H1 (cell line): ENCODE measurements around the gene NIPAL4. TPM values are rescaled to one million over a fixed set of nuclear protein-coding genes. Genes with fewer than 3 reads are reported as not detected.

ENCODE experiments used
- CTCF ChIA-PET: fragments of 300-600 bp; sonication (Branson Sonifier 250); formaldehyde crosslinking; loops from one replicate; lab custom pipeline; 2021; ENCODE audit not compliant: partially characterized antibody; lab: Charles Lee
- POLR2A ChIA-PET: fragments of 300-600 bp; sonication (Branson Sonifier 250); formaldehyde crosslinking; loops from one replicate; lab custom pipeline; 2021; ENCODE audit warnings: inconsistent platforms; ENCODE audit not compliant: partially characterized antibody; lab: Charles Lee
- DNase-seq, 2 experiments: peaks; one replicate each; pipeline versions ENCODE4 v3.0.0 to v3.0.0-alpha.2; 2010 to 2022; ENCODE audit warnings: low spot score in 2 of 2, low read depth in 1 of 2, mixed read lengths in 1 of 2
- FAIRE-seq: peaks from 2 replicates; lab custom pipeline; 2011; peaks lifted over from hg19 to GRCh38; lab: Jason Lieb, UNC
- H2AFZ ChIP-seq: 2 replicates; pipeline ENCODE4 v1.8.1; 2012; ENCODE audit warnings: low read length, inconsistent platforms
- H2AK5ac ChIP-seq: 2 replicates; pipeline ENCODE4 v1.6.1; 2013; ENCODE audit warnings: low read depth, low read length
- H2BK120ac ChIP-seq: replicated peaks from 2 replicates; pipeline ENCODE3; 2013; ENCODE audit warnings: low read depth, low read length, inconsistent platforms
- H2BK12ac ChIP-seq: 2 replicates; pipeline ENCODE4 v1.6.1; 2013; ENCODE audit warnings: low read depth, low read length
- H2BK15ac ChIP-seq: 2 replicates; pipeline ENCODE4 v1.6.1; 2013; ENCODE audit warnings: low read length
- H2BK20ac ChIP-seq: 2 replicates; pipeline ENCODE4 v1.6.1; 2013; ENCODE audit warnings: low read length
- H2BK5ac ChIP-seq: 2 replicates; pipeline ENCODE4 v1.6.1; 2013; ENCODE audit warnings: low read depth, low read length
- H3K14ac ChIP-seq: 2 replicates; pipeline ENCODE4 v1.6.1; 2013; ENCODE audit warnings: inconsistent platforms; ENCODE audit not compliant: insufficient read length
- H3K18ac ChIP-seq: 2 replicates; pipeline ENCODE4 v1.6.1; 2013; ENCODE audit warnings: low read length; ENCODE audit errors: extremely low read depth
- H3K23ac ChIP-seq: 2 replicates; pipeline ENCODE4 v1.6.1; 2013; ENCODE audit warnings: inconsistent platforms; ENCODE audit not compliant: insufficient read length
- H3K23me2 ChIP-seq: 2 replicates; pipeline ENCODE4 v1.6.1; 2013; ENCODE audit warnings: low read depth, low read length
- H3K27ac ChIP-seq: 2 replicates; pipeline ENCODE4 v1.6.1; 2011; ENCODE audit warnings: low read depth, low read length, inconsistent platforms
- H3K27me3 ChIP-seq, 4 experiments: replicated peaks in 1 of 4; 1 replicate in 1 of 4; 2 replicates in 3 of 4; pipeline versions ENCODE4 v1.6.1 to v1.8.1; 2011 to 2013; ENCODE audit warnings: low read length in 3 of 4, mild to moderate bottlenecking in 3 of 4, inconsistent platforms in 2 of 4, mixed read lengths in 2 of 4, moderate library complexity in 1 of 4; ENCODE audit not compliant: control insufficient read depth in 3 of 4, insufficient read depth in 3 of 4; ENCODE audit errors: extremely low read depth in 1 of 4
- H3K36me3 ChIP-seq, 4 experiments: 2 replicates each; pipeline versions ENCODE4 v1.6.1 to v1.8.1; 2011 to 2013; ENCODE audit warnings: mild to moderate bottlenecking in 4 of 4, low read length in 3 of 4, moderate library complexity in 2 of 4, control low read depth in 1 of 4, inconsistent platforms in 1 of 4; ENCODE audit not compliant: insufficient read depth in 4 of 4, control insufficient read depth in 2 of 4
- H3K4ac ChIP-seq: replicated peaks from 2 replicates; pipeline ENCODE3; 2013; ENCODE audit warnings: low read length, low read depth, mixed read lengths, inconsistent platforms; ENCODE audit not compliant: insufficient read length
- H3K4me1 ChIP-seq, 4 experiments: replicated peaks in 1 of 4; 1 replicate in 1 of 4; 2 replicates in 3 of 4; pipeline versions ENCODE4 v1.6.1 to v1.8.1; 2011 to 2013; ENCODE audit warnings: low read length in 3 of 4, inconsistent platforms in 2 of 4, mixed read lengths in 1 of 4; ENCODE audit not compliant: insufficient read depth in 4 of 4, control insufficient read depth in 3 of 4
- H3K4me2 ChIP-seq, 2 experiments: 2 replicates each; pipeline versions ENCODE4 v1.6.1 to v1.8.1; 2011 to 2013; ENCODE audit warnings: low read depth in 2 of 2, low read length in 2 of 2, control low read depth in 1 of 2, inconsistent platforms in 1 of 2, mild to moderate bottlenecking in 1 of 2; ENCODE audit not compliant: insufficient read depth in 1 of 2
- H3K4me3 ChIP-seq, 4 experiments: fragments of 200-600, 300-600 bp in 1 of 4; sonication (generic), shearing (Covaris generic), sonication (Bioruptor Twin) in 1 of 4; 2 replicates each; pipeline versions ENCODE4 v1.5.1 to v1.8.1; 2011 to 2016; ENCODE audit warnings: low read length in 4 of 4, low read depth in 3 of 4, control low read depth in 2 of 4, inconsistent platforms in 2 of 4, mild to moderate bottlenecking in 2 of 4, mixed read lengths in 1 of 4, moderate library complexity in 1 of 4; ENCODE audit not compliant: insufficient read depth in 2 of 4; ENCODE audit errors: extremely low read depth in 1 of 4
- H3K56ac ChIP-seq: replicated peaks from 2 replicates; pipeline ENCODE3; 2013; ENCODE audit warnings: low read depth, mild to moderate bottlenecking, mixed read lengths, low read length, inconsistent platforms; ENCODE audit not compliant: insufficient read length
- H3K79me1 ChIP-seq: 2 replicates; pipeline ENCODE4 v1.6.1; 2013; ENCODE audit warnings: low read depth, low read length, control low read depth
- H3K79me2 ChIP-seq, 2 experiments: 2 replicates each; pipeline versions ENCODE4 v1.6.1 to v1.8.1; 2012 to 2013; ENCODE audit warnings: low read length in 2 of 2, mild to moderate bottlenecking in 2 of 2, inconsistent platforms in 1 of 2; ENCODE audit not compliant: insufficient read depth in 2 of 2, control insufficient read depth in 1 of 2
- H3K9ac ChIP-seq, 4 experiments: replicated peaks in 1 of 4; 1 replicate in 1 of 4; 2 replicates in 3 of 4; pipeline versions ENCODE4 v1.6.1 to v1.8.1; 2011 to 2013; ENCODE audit warnings: low read depth in 3 of 4, low read length in 3 of 4, control low read depth in 2 of 4, mild to moderate bottlenecking in 2 of 4, moderate library complexity in 2 of 4, inconsistent platforms in 1 of 4; ENCODE audit errors: extremely low read depth in 1 of 4
- H3K9me3 ChIP-seq, 2 experiments: 2 replicates each; pipeline versions ENCODE4 v1.6.1 to v1.8.1; 2012 to 2013; ENCODE audit warnings: mild to moderate bottlenecking in 2 of 2, moderate library complexity in 2 of 2, control low read depth in 1 of 2, inconsistent platforms in 1 of 2, low read depth in 1 of 2, low read length in 1 of 2, mixed read lengths in 1 of 2; ENCODE audit not compliant: insufficient read depth in 2 of 2
- H4K20me1 ChIP-seq, 2 experiments: replicated peaks in 1 of 2; 2 replicates each; pipeline versions ENCODE3 to v1.8.1; 2011 to 2013; ENCODE audit warnings: inconsistent platforms in 2 of 2, low read length in 2 of 2, mild to moderate bottlenecking in 1 of 2; ENCODE audit not compliant: insufficient read depth in 2 of 2, control insufficient read depth in 1 of 2
- H4K5ac ChIP-seq: 2 replicates; pipeline ENCODE4 v1.6.1; 2013; ENCODE audit warnings: low read length, low read depth, mixed read lengths, inconsistent platforms; ENCODE audit not compliant: insufficient read length
- H4K8ac ChIP-seq: 2 replicates; pipeline ENCODE4 v1.8.0; 2013; ENCODE audit warnings: mild to moderate bottlenecking, moderate library complexity, low read length, inconsistent platforms; ENCODE audit not compliant: insufficient read depth; ENCODE audit errors: extremely low read depth
- H4K91ac ChIP-seq: replicated peaks from 2 replicates; pipeline ENCODE3; 2013; ENCODE audit warnings: low read length, mixed read lengths, inconsistent platforms; ENCODE audit not compliant: insufficient read length
- CTBP2 ChIP-seq: IDR thresholded peaks from 2 replicates; pipeline ENCODE4 v1.7.0; 2011; ENCODE audit warnings: borderline replicate concordance, mild to moderate bottlenecking, moderate library complexity, mixed read lengths, low read length; ENCODE audit not compliant: insufficient read depth, insufficient read length
- GABPA ChIP-seq: IDR thresholded peaks from 2 replicates; pipeline ENCODE4 v1.6.1; 2011; ENCODE audit warnings: mild to moderate bottlenecking, low read length, moderate library complexity, borderline replicate concordance; ENCODE audit not compliant: insufficient read depth
- JUN ChIP-seq: IDR thresholded peaks from 2 replicates; pipeline ENCODE4 v1.6.1; 2011; ENCODE audit warnings: low read depth, mild to moderate bottlenecking, improper control_type of control experiment, low read length
- KDM1A ChIP-seq: fragments of 200-600, 300-600 bp; sonication (generic); IDR thresholded peaks from 2 replicates; pipeline ENCODE4 v1.7.1; 2016; ENCODE audit warnings: mild to moderate bottlenecking, low read length, borderline replicate concordance
- KDM4A ChIP-seq: IDR thresholded peaks from one replicate; pipeline ENCODE4 v1.7.1; 2012; ENCODE audit warnings: low read depth, mild to moderate bottlenecking, moderate library complexity, low read length, inconsistent platforms; ENCODE audit not compliant: severe bottlenecking
- RAD21 ChIP-seq, 2 experiments: IDR thresholded peaks in 1 of 2; conservative IDR thresholded peaks in 1 of 2; 2 replicates each; pipeline ENCODE4 v1.6.1; 2011; ENCODE audit warnings: low read depth in 2 of 2, low read length in 2 of 2, improper control_type of control experiment in 1 of 2, inconsistent platforms in 1 of 2, mild to moderate bottlenecking in 1 of 2, moderate library complexity in 1 of 2
- RNF2 ChIP-seq: fragments of 200-900, 300-1000 bp; sonication (generic); IDR thresholded peaks from 2 replicates; pipeline ENCODE4 v1.7.1; 2016; ENCODE audit warnings: borderline replicate concordance, low read depth, mild to moderate bottlenecking, antibody characterized with exemption, low read length; ENCODE audit not compliant: poor library complexity, severe bottlenecking; ENCODE audit errors: missing control alignments
- WGBS, 2 experiments: shearing (Covaris generic) in 1 of 2; methylation state at CpG; one replicate each; pipeline versions ENCODE4 v1.1.6 to v1.1.7; 2013 to 2015; ENCODE audit warnings: low lambda C conversion rate in 2 of 2, mixed read lengths in 2 of 2, inconsistent platforms in 1 of 2, low coverage in 1 of 2, missing lambda C conversion rate in 1 of 2; ENCODE audit not compliant: insufficient replicate concordance in 2 of 2, insufficient coverage in 1 of 2, insufficient read length in 1 of 2; ENCODE audit errors: extremely low coverage in 1 of 2, missing lambda C conversion rate in 1 of 2; 5-methylcytosine and 5-hydroxymethylcytosine counted together
- polyA plus RNA-seq, 7 experiments: library from polyadenylated mRNA; depleted of rRNA in 3 of 7; stranded (reverse) in 5 of 7; unstranded in 2 of 7; fragments of >200 nt in 5 of 7; fragments of 200-250 nt in 2 of 7; gene quantifications; 1 replicate in 5 of 7; 2 replicates in 1 of 7; 4 replicates in 1 of 7; pipeline versions ENCODE4 v1.2.1 to v1.2.3, GENCODE V29; 2011 to 2013; ENCODE audit warnings: missing spikeins in 2 of 7, mixed read lengths in 2 of 7
- total RNA-seq: library from RNA; stranded (reverse); fragmentation: NEBNext Ultra II Directional; extraction: Animal tissue kit (Norgen Biotek cat#: 25700); gene quantifications from 2 replicates; pipeline ENCODE4 v1.2.1, GENCODE V29; 2021

NIPAL4 gene
- total and polyA plus RNA-seq, 2 of the 8 experiments (the other 6 are each of a cell fraction or from before 2014, with no cell fraction given) = 0.09 to 0.20 TPM

DNA sequence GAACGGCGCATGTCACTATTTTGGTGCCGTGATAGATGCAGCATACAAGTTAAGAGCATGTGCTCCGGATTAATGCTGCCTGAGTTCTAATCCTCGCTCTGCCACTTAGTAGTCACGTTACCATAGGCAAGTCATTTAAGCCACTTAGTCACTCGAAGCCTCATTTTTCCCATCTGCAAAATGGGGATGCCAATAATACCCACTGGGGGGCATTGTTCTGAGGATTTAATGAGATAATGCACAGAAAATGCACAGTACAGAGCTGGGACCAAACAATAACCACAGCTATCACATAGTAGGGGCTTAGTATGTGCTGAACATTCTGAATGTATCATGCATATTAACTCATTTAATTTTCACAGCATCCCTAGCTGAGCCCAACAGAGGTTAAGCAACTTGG, 9.1 kb downstream of the NIPAL4 start:
- Histone ChIP-seq H4K5ac (no peak overlapping the region), H3K9ac (no peak overlapping the region), H3K79me2 (no peaks in the 10 kb centered on the region), H2BK20ac (no peak overlapping the region), H3K27ac (no peak overlapping the region), H4K8ac (no peak overlapping the region), H3K14ac (no peak overlapping the region), H2BK12ac (no peak overlapping the region), H3K4me3 (no peak overlapping the region), H3K4me1 (peaks cover 0 to 2% (median 0%) of the 10 kb centered on the region in 4 experiments; a peak in 1 of 7 replicates)
- DNase-seq = no peak
- TF ChIP-seq KDM4A (no peak), CTBP2 (no peak), KDM1A (peak; percentile 87; the same call in 1 of the 2 replicates), GABPA (no peak), JUN (no peak), RNF2 (no peak), RAD21 (IDR thresholded peaks at IDR 0.05 in 1 of 2, conservative IDR thresholded peaks at IDR 0.05 in 1 of 2; ENCODE audit: low read depth in 2 of 2, low read length in 2 of 2) (no peak)
- TF ChIP-seq, all 59 proteins: peak for 1
- Histone ChIP-seq H4K91ac (no peak overlapping the region), H3K4ac (no peak overlapping the region), H3K79me1 (no peaks in the 10 kb centered on the region; the same call in 1 of the 2 replicates), H2BK5ac (no peak overlapping the region), H3K23ac (no peak overlapping the region), H3K36me3 (no peaks in the 10 kb centered on the region), H3K27me3 (no peaks in the 10 kb centered on the region; a peak in 1 of 7 replicates), H3K23me2 (no peaks in the 10 kb centered on the region), H3K56ac (no peak overlapping the region), H2AK5ac (no peak overlapping the region), H3K4me2 (no peak overlapping the region), H2AFZ (no peak overlapping the region), H2BK120ac (no peak overlapping the region), H2BK15ac (no peak overlapping the region), H4K20me1 (peaks cover 0 to 2% of the 10 kb centered on the region in 2 experiments), H3K9me3 (0 out of 4 replicates have a peak, but pooled peaks cover 0 to 2% of the 10 kb centered on the region in 2 experiments), H3K18ac (no peak overlapping the region)
- ChIA-PET CTCF (interaction anchor here (0.6 to 8.5 kb wide), 12 partner anchors 10 to 1738 kb away, joined by 3 to 112 read pairs (median 14); partner anchors contain the start of gene NIPAL4), POLR2A (interaction anchor here (1.2 to 1.4 kb wide), 2 partner anchors 9 to 262 kb away, joined by 3 read pairs; partner anchors contain the start of genes NIPAL4 and THG1L)
- 96% methylated on average over 7 of the region's 7 CpGs; no CpG with 5 or more reads in 1 of the 2 experiments for WGBS, 2 experiments
- no peak for FAIRE-seq
